IMR-90 (cell line): Measurements from ENCODE around the gene CIB1. TPM values are rescaled to one million over a fixed set of nuclear protein-coding genes. Genes with fewer than 3 reads are reported as not detected.

Experiments
- ATAC-seq: fragments of 200-7000 bp; cut with Tn5 transposase; 2 replicates; pipeline ENCODE4 v1.9.1; 2020; ENCODE audit warnings: low read depth, mild to moderate bottlenecking, moderate library complexity
- BruUV-seq: library from RNA; stranded (reverse); fragments of 400-500 nt; replicated peaks from 2 replicates; lab custom pipeline; 2021; lab: Mats Ljungman, UMichigan
- CTCF ChIA-PET: fragments of 300-600 bp; formaldehyde crosslinking; extraction: SDS; loops from one replicate; lab custom pipeline; 2021; ENCODE audit warnings: antibody characterized with exemption; lab: Yijun Ruan, JAX
- POLR2A ChIA-PET: fragments of 300-600 bp; sonication (Branson Sonifier 250); formaldehyde crosslinking; loops from one replicate; lab custom pipeline; 2022; ENCODE audit warnings: antibody characterized with exemption; ENCODE audit not compliant: unreplicated experiment; lab: Charles Lee
- DNase-seq: peaks from one replicate; pipeline ENCODE4 v3.0.0; 2013
- H2AFZ ChIP-seq: replicated peaks from 2 replicates; pipeline ENCODE3; 2013; ENCODE audit warnings: low read length, mild to moderate bottlenecking; ENCODE audit not compliant: poor library complexity
- H2AK5ac ChIP-seq: 2 replicates; pipeline ENCODE4 v1.6.1; 2013; ENCODE audit warnings: low read depth, low read length, inconsistent platforms
- H2AK9ac ChIP-seq: replicated peaks from 2 replicates; pipeline ENCODE3; 2013; ENCODE audit warnings: mild to moderate bottlenecking, low read depth, low read length, moderate library complexity; ENCODE audit not compliant: poor library complexity
- H2BK120ac ChIP-seq: 2 replicates; pipeline ENCODE4 v1.6.1; 2013; ENCODE audit warnings: low read depth, low read length, inconsistent platforms
- H2BK15ac ChIP-seq: 3 replicates; pipeline ENCODE4 v1.6.1; 2013; ENCODE audit warnings: low read depth, low read length, inconsistent platforms
- H2BK20ac ChIP-seq: 2 replicates; pipeline ENCODE4 v1.6.1; 2013; ENCODE audit warnings: low read depth, mild to moderate bottlenecking, inconsistent platforms, low read length, moderate library complexity
- H2BK5ac ChIP-seq: 2 replicates; pipeline ENCODE4 v1.6.1; 2013; ENCODE audit warnings: mild to moderate bottlenecking, low read depth, low read length, inconsistent platforms; ENCODE audit not compliant: poor library complexity, severe bottlenecking
- H3K14ac ChIP-seq: replicated peaks from 2 replicates; pipeline ENCODE4 v1.6.1; 2013; ENCODE audit warnings: low read depth, low read length, inconsistent platforms
- H3K18ac ChIP-seq: 2 replicates; pipeline ENCODE4 v1.6.1; 2013; ENCODE audit warnings: low read depth, low read length, control low read depth
- H3K23ac ChIP-seq: 2 replicates; pipeline ENCODE4 v1.6.1; 2013; ENCODE audit warnings: low read depth, low read length, inconsistent platforms
- H3K27ac ChIP-seq: 2 replicates; pipeline ENCODE4 v1.5.1; 2013; ENCODE audit warnings: mild to moderate bottlenecking, control low read depth, low read length; ENCODE audit not compliant: insufficient read depth
- H3K27me3 ChIP-seq: 2 replicates; pipeline ENCODE4 v1.6.1; 2013; ENCODE audit warnings: low read length; ENCODE audit not compliant: control insufficient read depth, insufficient read depth
- H3K36me3 ChIP-seq: 2 replicates; pipeline ENCODE4 v1.6.1; 2013; ENCODE audit warnings: low read length, mixed read lengths; ENCODE audit not compliant: control insufficient read depth, insufficient read depth
- H3K4ac ChIP-seq: 2 replicates; pipeline ENCODE4 v1.6.1; 2013; ENCODE audit warnings: low read depth, low read length, inconsistent platforms
- H3K4me1 ChIP-seq: 2 replicates; pipeline ENCODE4 v1.6.1; 2013; ENCODE audit warnings: low read length, mixed read lengths; ENCODE audit not compliant: control insufficient read depth, insufficient read depth
- H3K4me2 ChIP-seq: 2 replicates; pipeline ENCODE4 v1.6.1; 2013; ENCODE audit warnings: low read depth, mild to moderate bottlenecking, control low read depth, low read length, moderate library complexity
- H3K4me3 ChIP-seq: 2 replicates; pipeline ENCODE4 v1.5.1; 2013; ENCODE audit warnings: low read depth, mild to moderate bottlenecking, control low read depth, low read length, moderate library complexity; ENCODE audit not compliant: insufficient read depth
- H3K56ac ChIP-seq: 2 replicates; pipeline ENCODE4 v1.6.1; 2013; ENCODE audit warnings: low read length, inconsistent platforms; ENCODE audit not compliant: insufficient read depth; ENCODE audit errors: extremely low read depth
- H3K79me1 ChIP-seq, 2 experiments: 2 replicates each; pipeline ENCODE4 v1.6.1; 2013; ENCODE audit warnings: low read length in 2 of 2, inconsistent platforms in 1 of 2, low read depth in 1 of 2
- H3K9ac ChIP-seq: 2 replicates; pipeline ENCODE4 v1.6.1; 2013; ENCODE audit warnings: low read depth, low read length, control low read depth
- H3K9me1 ChIP-seq: 2 replicates; pipeline ENCODE4 v1.6.1; 2013; ENCODE audit warnings: low read length, inconsistent platforms; ENCODE audit not compliant: insufficient read depth
- H3K9me3 ChIP-seq: 2 replicates; pipeline ENCODE4 v1.6.1; 2013; ENCODE audit warnings: low read length; ENCODE audit not compliant: control insufficient read depth, insufficient read depth
- H4K20me1 ChIP-seq: 2 replicates; pipeline ENCODE4 v1.6.1; 2013; ENCODE audit warnings: low read length, inconsistent platforms; ENCODE audit not compliant: insufficient read depth
- H4K5ac ChIP-seq: 2 replicates; pipeline ENCODE4 v1.6.1; 2013; ENCODE audit warnings: mild to moderate bottlenecking, low read depth, low read length, control low read depth
- H4K8ac ChIP-seq, 2 experiments: 2 replicates each; pipeline ENCODE4 v1.6.1; 2013; ENCODE audit warnings: low read depth in 2 of 2, low read length in 2 of 2, control low read depth in 1 of 2, inconsistent platforms in 1 of 2
- H4K91ac ChIP-seq: 2 replicates; pipeline ENCODE4 v1.6.1; 2013; ENCODE audit warnings: low read depth, low read length, inconsistent platforms; ENCODE audit not compliant: insufficient read depth
- BHLHE40 ChIP-seq: fragments of 150-350 bp; IDR thresholded peaks from 2 replicates; pipeline ENCODE4 v1.6.1; 2016; ENCODE audit warnings: mild to moderate bottlenecking, low read depth, low read length
- CEBPB ChIP-seq: IDR thresholded peaks from 2 replicates; pipeline ENCODE4 v1.6.1; 2012; ENCODE audit warnings: low read depth, low read length, improper control_type of control experiment
- CHD1 ChIP-seq: IDR thresholded peaks from 2 replicates; pipeline ENCODE4 v1.6.1; 2012; ENCODE audit warnings: low read depth, low read length, improper control_type of control experiment
- FOS ChIP-seq: fragments of 150-350 bp; IDR thresholded peaks from 2 replicates; pipeline ENCODE4 v1.6.1; 2016; ENCODE audit warnings: low read depth, low read length
- MAZ ChIP-seq: IDR thresholded peaks from 2 replicates; pipeline ENCODE4 v1.6.1; 2012; ENCODE audit warnings: low read depth, mild to moderate bottlenecking, low read length, improper control_type of control experiment, moderate library complexity, borderline replicate concordance
- MXI1 ChIP-seq: IDR thresholded peaks from 2 replicates; pipeline ENCODE4 v1.6.1; 2012; ENCODE audit warnings: low read depth, mild to moderate bottlenecking, low read length, moderate library complexity, borderline replicate concordance
- NFE2L2 ChIP-seq: fragments of 150-350 bp; IDR thresholded peaks from 2 replicates; pipeline ENCODE4 v1.6.1; 2016; ENCODE audit warnings: low read depth, mild to moderate bottlenecking, low read length
- POLR2A ChIP-seq: IDR thresholded peaks from 2 replicates; pipeline ENCODE4 v1.6.1; 2012; ENCODE audit warnings: mild to moderate bottlenecking, low read depth, low read length
- RAD21 ChIP-seq: IDR thresholded peaks from 2 replicates; pipeline ENCODE4 v1.6.1; 2012; ENCODE audit warnings: low read length, improper control_type of control experiment
- RFX5 ChIP-seq: IDR thresholded peaks from 2 replicates; pipeline ENCODE4 v1.8.0; 2012; ENCODE audit warnings: low read depth, mild to moderate bottlenecking, low read length, moderate library complexity
- SMC3 ChIP-seq: fragments of 150-350 bp; IDR thresholded peaks from 2 replicates; pipeline ENCODE4 v1.6.1; 2016; ENCODE audit warnings: low read depth, mild to moderate bottlenecking, antibody characterized with exemption, low read length, moderate library complexity
- WGBS, 2 experiments: methylation state at CpG; one replicate each; pipeline versions ENCODE4 v1.1.5 to v1.1.7; 2013; ENCODE audit warnings: missing lambda C conversion rate in 2 of 2; ENCODE audit not compliant: insufficient read length in 1 of 2; ENCODE audit errors: extremely low coverage in 2 of 2; 5-methylcytosine and 5-hydroxymethylcytosine counted together
- dilution Hi-C: fragments of 300-500 bp; cut with HindIII; formaldehyde crosslinking; loops from one replicate; pipeline ENCODE4 v1.14.3; 2018; ENCODE audit warnings: low sequenced_read_pairs; ENCODE audit not compliant: unreplicated experiment
- in situ Hi-C: fragments of 300-500 bp; cut with MboI; formaldehyde crosslinking; loops from 3 replicates; pipeline ENCODE4 v1.14.3; 2019; ENCODE audit warnings: low sequenced_read_pairs, inconsistent platforms, mixed read lengths
- intact Hi-C: fragments of 100-400 bp; cut with micrococcal nuclease; formaldehyde crosslinking; loops from 2 replicates; pipeline ENCODE4 v1.10.0; 2022
- polyA plus RNA-seq, 3 experiments: library from polyadenylated mRNA; depleted of rRNA; stranded (reverse); fragments of >200 nt; gene quantifications; 2 replicates each; pipeline ENCODE4 v1.2.3, GENCODE V29; 2012; ENCODE audit warnings: low replicate concordance in 1 of 3
- total RNA-seq: library from RNA; depleted of rRNA; stranded (reverse); fragments of >200 nt; gene quantifications from 2 replicates; pipeline ENCODE4 v1.2.3, GENCODE V29; 2012
- TF ChIP-seq, protein P1 (sequence below): fragments of 150-350 bp; IDR thresholded peaks from 2 replicates; pipeline ENCODE4 v1.6.1; 2016; ENCODE audit warnings: low read depth, mild to moderate bottlenecking, low read length, moderate library complexity, borderline replicate concordance
- TF ChIP-seq, protein P2 (sequence below): conservative IDR thresholded peaks from 2 replicates; pipeline ENCODE4 v1.5.1; 2012; ENCODE audit warnings: mild to moderate bottlenecking, low read depth, low read length, improper control_type of control experiment
- TF ChIP-seq, protein P3 (sequence below): fragments of 150-350 bp; IDR thresholded peaks from 2 replicates; pipeline ENCODE4 v1.6.1; 2017; ENCODE audit warnings: mild to moderate bottlenecking, antibody characterized with exemption, low read length, low read depth

Gene CIB1
- total and polyA plus RNA-seq, 2 of the 4 experiments (the other 2 are of a cell fraction), result 31.5 to 94.1 TPM

DNA sequence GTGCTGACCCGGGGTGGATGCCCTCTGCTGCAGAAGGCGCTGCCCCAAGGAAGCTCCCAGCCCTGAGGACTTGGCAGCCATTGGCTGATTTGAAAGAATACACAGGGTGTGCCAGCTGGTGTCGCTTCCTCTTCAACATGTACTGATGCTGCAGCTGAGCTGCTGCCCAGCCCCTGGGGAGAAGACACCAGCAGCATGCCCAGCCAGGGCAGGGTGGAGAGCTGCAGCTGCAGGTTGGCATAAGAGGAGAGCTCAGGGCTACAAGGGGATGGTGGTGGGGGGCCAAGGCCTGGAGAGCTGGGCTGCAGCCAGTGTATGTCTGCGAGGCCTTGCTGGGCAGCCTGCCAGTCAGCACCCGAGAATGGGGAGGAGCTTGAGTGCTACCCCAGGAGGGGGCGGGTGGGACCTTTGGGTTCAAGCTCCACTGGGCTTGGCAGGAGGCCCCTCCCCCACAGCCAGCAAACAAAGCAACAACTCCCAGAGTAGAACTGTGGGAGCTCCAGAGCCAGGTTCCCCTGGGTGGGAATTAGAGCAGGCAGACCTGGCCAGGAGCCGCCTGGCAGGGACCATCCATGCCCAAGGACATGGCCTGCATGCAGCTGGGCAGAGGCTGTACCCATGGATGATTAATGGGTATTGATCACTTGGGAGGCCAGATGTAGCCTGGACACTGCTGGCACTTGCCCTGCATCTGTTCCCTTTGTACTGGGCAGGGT, 41.8 kb downstream of the CIB1 start:
- BruUV-seq, result no TSS peak
- no peak overlapping the region for H2BK15ac ChIP-seq
- no peaks in the 10 kb centered on the region for H3K36me3 ChIP-seq
- no peak overlapping the region for H2BK20ac ChIP-seq
- no peak overlapping the region for H3K9ac ChIP-seq
- ATAC-seq (peak; percentile 55), DNase-seq (no peak)
- no peak overlapping the region for H3K23ac ChIP-seq
- H3K14ac ChIP-seq, result 0 out of 2 replicates have a peak overlapping the region, but pooled peaks have one; percentile 3
- H4K91ac ChIP-seq, result peak overlapping the region; percentile 31; the same call in 1 of the 2 replicates
- H3K4ac ChIP-seq, result no peak overlapping the region; the same call in 1 of the 2 replicates
- in situ Hi-C loops, result no loop called here
- H3K18ac ChIP-seq, result no peak overlapping the region
- peak overlapping the region; percentile 10 for H2AK9ac ChIP-seq
- H2BK120ac ChIP-seq, result no peak overlapping the region; the same call in 1 of the 2 replicates
- peak overlapping the region; percentile 47 to 61; a peak in 2 of 4 replicates for H4K8ac ChIP-seq
- H3K4me2 ChIP-seq, result no peak overlapping the region
- POLR2A ChIA-PET, result interaction anchor here (0.5 to 0.6 kb wide), 2 partner anchors 23 to 40 kb away, joined by 6 to 12 read pairs; no protein-coding TSS in a partner anchor
- no peak overlapping the region for H3K4me3 ChIP-seq
- dilution Hi-C loops, result no loop called here
- peaks cover 0 to 8% of the 10 kb centered on the region in 2 experiments; a peak in 2 of 4 replicates for H3K79me1 ChIP-seq
- peak overlapping the region; percentile 70 for H2AFZ ChIP-seq
- intact Hi-C loops, result no loop called here
- H3K9me1 ChIP-seq, result peaks cover 9% of the 10 kb centered on the region
- no peak overlapping the region for H3K27ac ChIP-seq
- H3K4me1 ChIP-seq, result peaks cover 15% of the 10 kb centered on the region
- H3K56ac ChIP-seq, result no peak overlapping the region
- H4K5ac ChIP-seq, result peak overlapping the region; percentile 64; the same call in 1 of the 2 replicates
- CTCF ChIA-PET, result interaction anchor here (0.6 to 0.9 kb wide), 2 partner anchors 10 to 531 kb away, joined by 3 to 4 read pairs; no protein-coding TSS in a partner anchor
- no peaks in the 10 kb centered on the region for H3K9me3 ChIP-seq
- H2BK5ac ChIP-seq, result no peak overlapping the region
- H4K20me1 ChIP-seq, result no peaks in the 10 kb centered on the region
- 100% methylated on average over 1 of the region's 7 CpGs; no CpG with 5 or more reads in 1 of the 2 experiments for WGBS, 2 experiments
- peak overlapping the region; percentile 42; the same call in 1 of the 2 replicates for H2AK5ac ChIP-seq
- H3K27me3 ChIP-seq, result no peaks in the 10 kb centered on the region
- TF ChIP-seq MAZ (no peak), POLR2A (no peak), BHLHE40 (no peak), NFE2L2 (no peak), SMC3 (no peak), CEBPB (no peak), RFX5 (no peak), CHD1 (no peak), MXI1 (no peak), FOS (no peak), RAD21 (no peak)
- TF ChIP-seq, protein P1, sequence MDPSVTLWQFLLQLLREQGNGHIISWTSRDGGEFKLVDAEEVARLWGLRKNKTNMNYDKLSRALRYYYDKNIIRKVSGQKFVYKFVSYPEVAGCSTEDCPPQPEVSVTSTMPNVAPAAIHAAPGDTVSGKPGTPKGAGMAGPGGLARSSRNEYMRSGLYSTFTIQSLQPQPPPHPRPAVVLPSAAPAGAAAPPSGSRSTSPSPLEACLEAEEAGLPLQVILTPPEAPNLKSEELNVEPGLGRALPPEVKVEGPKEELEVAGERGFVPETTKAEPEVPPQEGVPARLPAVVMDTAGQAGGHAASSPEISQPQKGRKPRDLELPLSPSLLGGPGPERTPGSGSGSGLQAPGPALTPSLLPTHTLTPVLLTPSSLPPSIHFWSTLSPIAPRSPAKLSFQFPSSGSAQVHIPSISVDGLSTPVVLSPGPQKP, result no peak
- TF ChIP-seq, protein P2, sequence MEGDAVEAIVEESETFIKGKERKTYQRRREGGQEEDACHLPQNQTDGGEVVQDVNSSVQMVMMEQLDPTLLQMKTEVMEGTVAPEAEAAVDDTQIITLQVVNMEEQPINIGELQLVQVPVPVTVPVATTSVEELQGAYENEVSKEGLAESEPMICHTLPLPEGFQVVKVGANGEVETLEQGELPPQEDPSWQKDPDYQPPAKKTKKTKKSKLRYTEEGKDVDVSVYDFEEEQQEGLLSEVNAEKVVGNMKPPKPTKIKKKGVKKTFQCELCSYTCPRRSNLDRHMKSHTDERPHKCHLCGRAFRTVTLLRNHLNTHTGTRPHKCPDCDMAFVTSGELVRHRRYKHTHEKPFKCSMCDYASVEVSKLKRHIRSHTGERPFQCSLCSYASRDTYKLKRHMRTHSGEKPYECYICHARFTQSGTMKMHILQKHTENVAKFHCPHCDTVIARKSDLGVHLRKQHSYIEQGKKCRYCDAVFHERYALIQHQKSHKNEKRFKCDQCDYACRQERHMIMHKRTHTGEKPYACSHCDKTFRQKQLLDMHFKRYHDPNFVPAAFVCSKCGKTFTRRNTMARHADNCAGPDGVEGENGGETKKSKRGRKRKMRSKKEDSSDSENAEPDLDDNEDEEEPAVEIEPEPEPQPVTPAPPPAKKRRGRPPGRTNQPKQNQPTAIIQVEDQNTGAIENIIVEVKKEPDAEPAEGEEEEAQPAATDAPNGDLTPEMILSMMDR, result no peak
- TF ChIP-seq, protein P3, sequence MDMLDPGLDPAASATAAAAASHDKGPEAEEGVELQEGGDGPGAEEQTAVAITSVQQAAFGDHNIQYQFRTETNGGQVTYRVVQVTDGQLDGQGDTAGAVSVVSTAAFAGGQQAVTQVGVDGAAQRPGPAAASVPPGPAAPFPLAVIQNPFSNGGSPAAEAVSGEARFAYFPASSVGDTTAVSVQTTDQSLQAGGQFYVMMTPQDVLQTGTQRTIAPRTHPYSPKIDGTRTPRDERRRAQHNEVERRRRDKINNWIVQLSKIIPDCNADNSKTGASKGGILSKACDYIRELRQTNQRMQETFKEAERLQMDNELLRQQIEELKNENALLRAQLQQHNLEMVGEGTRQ, result no peak
